Measurements from ENCODE around the gene KLHDC7B.
A peak's percentile ranks its signal among the peaks of the same experiment; 100 is the strongest.

Gene KLHDC7B

DNA sequence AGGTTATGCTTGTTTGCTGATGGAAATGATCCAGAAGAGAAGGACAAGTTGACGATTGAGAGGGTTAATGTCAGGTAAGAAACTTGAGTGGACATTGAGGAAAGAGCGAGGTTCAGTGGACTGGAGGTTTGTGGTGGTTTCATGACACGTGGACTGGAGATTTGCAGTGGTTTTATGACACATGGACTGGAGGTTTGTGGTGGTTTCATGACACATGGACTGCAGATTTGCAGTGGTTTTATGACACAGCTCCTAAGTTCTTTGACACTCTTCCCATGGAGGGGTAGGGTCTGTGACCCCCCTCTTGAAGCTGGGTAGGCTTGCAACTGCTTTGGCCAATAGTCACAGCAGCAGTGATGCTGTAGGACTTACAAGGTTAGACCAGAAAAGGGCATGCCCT is 49.5 kb downstream of the KLHDC7B start:
- no peak for DNase-seq (ENCODE audit: low read depth)

DNA sequence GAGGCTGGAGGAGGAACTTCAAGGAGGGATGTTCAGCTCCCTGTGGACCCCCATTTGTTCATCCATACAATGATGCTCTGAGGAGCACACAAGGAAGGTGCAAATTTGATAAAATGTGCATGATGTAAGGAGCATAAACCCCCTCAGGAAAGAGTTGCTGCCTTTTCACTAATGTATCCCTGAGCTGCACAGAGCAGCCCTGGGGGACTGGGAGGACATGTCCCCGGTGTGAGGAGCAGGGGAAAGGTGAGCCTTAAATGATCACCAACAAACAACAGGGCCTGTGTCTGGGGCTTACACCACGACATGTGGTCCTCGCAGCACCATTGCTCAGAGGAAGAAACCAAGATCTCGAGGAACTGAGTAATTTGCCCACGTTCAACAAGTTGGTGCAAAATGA is 51.4 kb downstream of the KLHDC7B start:
- DNase-seq (ENCODE audit: low read depth), result no peak

DNA sequence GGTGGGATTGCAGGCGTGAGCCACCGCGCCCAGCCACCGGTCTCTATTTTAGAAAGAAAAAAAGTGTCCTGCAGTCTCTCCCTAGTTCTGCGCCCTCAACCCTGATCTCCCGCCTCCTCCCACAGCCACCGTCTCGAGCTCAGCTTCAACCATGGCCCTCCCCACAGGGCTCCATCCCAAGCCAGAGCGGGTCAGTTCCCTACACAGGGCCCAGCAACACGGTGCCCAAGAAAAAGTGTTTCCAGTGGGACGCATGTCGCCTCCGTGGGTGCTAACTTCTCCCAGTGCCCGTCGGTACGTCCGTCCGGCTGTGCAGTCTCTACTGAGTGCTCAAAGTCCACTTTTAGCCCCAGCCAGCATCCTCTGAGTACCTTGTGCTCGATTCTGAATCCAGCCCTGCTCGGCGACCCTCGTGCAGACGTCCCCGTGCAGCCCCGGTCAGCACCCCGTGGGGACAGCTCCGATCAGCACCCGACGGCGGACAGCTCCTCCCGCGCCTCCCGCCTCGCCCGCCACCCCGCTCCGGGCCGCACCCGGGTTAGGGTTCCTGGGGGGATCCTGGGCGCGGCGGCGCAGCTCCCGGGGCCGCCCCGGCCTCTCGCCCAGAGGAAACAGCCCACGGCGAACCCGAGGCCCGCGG is 54.2 kb downstream of the KLHDC7B start:
- DNase-seq (ENCODE audit: low read depth), result peak; percentile 48

- no peak for DNase-seq (ENCODE audit: low read depth)
These were observed 54.8 kb downstream of the KLHDC7B start, which contains the start of gene MAPK8IP2 for GRCh38 chr22:50600538-50600937. Gene MAPK8IP2, plus strand, starts transcription at chr22:50600793. Its CDS starts 26 bp downstream, at chr22:50600819.
